Transverse colon (tissue), 4 donors: ENCODE results near the gene ZBTB4. TPM values are rescaled to one million over a fixed set of nuclear protein-coding genes. Genes with fewer than 3 reads are reported as not detected.

Experiments used
- DNase-seq: peaks from one replicate; pipeline ENCODE4 v3.0.0-alpha.2; 2019
- H3K27ac ChIP-seq, 4 donors: fragments of 200-600 bp; sonication (generic); 2 replicates each; pipeline ENCODE4 v1.5.1; 2016 to 2018; ENCODE audit warnings: inconsistent platforms in 4 of 4
- H3K27me3 ChIP-seq: fragments of 200-600 bp; sonication (generic); 2 replicates; pipeline ENCODE4 v1.5.1; 2017; ENCODE audit warnings: inconsistent platforms
- H3K36me3 ChIP-seq, 4 donors: fragments of 200-600 bp; sonication (generic); 2 replicates each; pipeline ENCODE4 v1.5.1; 2017 to 2019; ENCODE audit warnings: inconsistent platforms in 4 of 4
- H3K4me1 ChIP-seq, 4 donors: fragments of 200-600 bp; sonication (generic); 2 replicates each; pipeline ENCODE4 v1.5.1; 2017 to 2020; ENCODE audit warnings: inconsistent platforms in 4 of 4
- H3K4me3 ChIP-seq, 4 donors: fragments of 200-600 bp; sonication (generic); 1 replicate in 1 of 4; 2 replicates in 3 of 4; pipeline versions ENCODE4 v1.5.1 to v1.6.1; 2017 to 2019; ENCODE audit warnings: inconsistent platforms in 4 of 4
- H3K9me3 ChIP-seq, 2 donors: fragments of 200-600 bp; sonication (generic); 2 replicates each; pipeline ENCODE4 v1.5.1; 2017 to 2019; ENCODE audit warnings: inconsistent platforms in 2 of 2
- EP300 ChIP-seq: sonication (generic); formaldehyde crosslinking; IDR thresholded peaks from one replicate; pipeline ENCODE4 v1.6.1; 2017; ENCODE audit warnings: antibody characterized with exemption, low read depth
- POLR2A ChIP-seq: fragments of 450-650 bp; IDR thresholded peaks from one replicate; pipeline ENCODE4 v1.6.1; 2016; ENCODE audit warnings: antibody characterized with exemption, mild to moderate bottlenecking, moderate library complexity
- POLR2AphosphoS5 ChIP-seq, 3 donors: sonication (generic); formaldehyde crosslinking; IDR thresholded peaks; one replicate each; pipeline ENCODE4 v1.6.1; 2016; ENCODE audit warnings: antibody characterized with exemption in 3 of 3
- WGBS, 2 donors: methylation state at CpG; one replicate each; pipeline ENCODE4 v1.1.5; 2018; ENCODE audit warnings: low coverage in 1 of 2; 5-methylcytosine and 5-hydroxymethylcytosine counted together
- in situ Hi-C, 4 donors: fragments of 200-750 bp; cut with MboI; loops; one replicate each; pipeline versions ENCODE4 v1.15.0 to v1.15.1; 2017; ENCODE audit warnings: low sequenced_read_pairs in 3 of 4, low pct_ligation_motif_present in 1 of 4, low pct_unique_long_range_greater_than_20kb in 1 of 4
- intact Hi-C: fragments of 100-400 bp; cut with DNase I; formaldehyde crosslinking; loops from one replicate; pipeline ENCODE4 v1.15.1; 2023; ENCODE audit warnings: low total_unique reads
- total RNA-seq, 4 donors: library from RNA; depleted of rRNA; stranded (reverse); fragments of >200 nt; gene quantifications; one replicate each; pipeline ENCODE4 v1.1.0, GENCODE V29; 2016
- TF ChIP-seq, protein P1 (sequence below), 5 experiments: fragments of 200-600 bp in 3 of 5; fragments of 450-650 bp in 2 of 5; sonication (generic) in 3 of 5; IDR thresholded peaks; 1 replicate in 2 of 5; 2 replicates in 3 of 5; pipeline ENCODE4 v1.5.1; 2016 to 2017; ENCODE audit warnings: antibody characterized with exemption in 5 of 5, inconsistent platforms in 3 of 5, mild to moderate bottlenecking in 2 of 5, moderate library complexity in 1 of 5

Gene ZBTB4
- total RNA-seq, 4 donors from 2014 or later = 18.3 to 48.6 (median 23.2) TPM

DNA sequence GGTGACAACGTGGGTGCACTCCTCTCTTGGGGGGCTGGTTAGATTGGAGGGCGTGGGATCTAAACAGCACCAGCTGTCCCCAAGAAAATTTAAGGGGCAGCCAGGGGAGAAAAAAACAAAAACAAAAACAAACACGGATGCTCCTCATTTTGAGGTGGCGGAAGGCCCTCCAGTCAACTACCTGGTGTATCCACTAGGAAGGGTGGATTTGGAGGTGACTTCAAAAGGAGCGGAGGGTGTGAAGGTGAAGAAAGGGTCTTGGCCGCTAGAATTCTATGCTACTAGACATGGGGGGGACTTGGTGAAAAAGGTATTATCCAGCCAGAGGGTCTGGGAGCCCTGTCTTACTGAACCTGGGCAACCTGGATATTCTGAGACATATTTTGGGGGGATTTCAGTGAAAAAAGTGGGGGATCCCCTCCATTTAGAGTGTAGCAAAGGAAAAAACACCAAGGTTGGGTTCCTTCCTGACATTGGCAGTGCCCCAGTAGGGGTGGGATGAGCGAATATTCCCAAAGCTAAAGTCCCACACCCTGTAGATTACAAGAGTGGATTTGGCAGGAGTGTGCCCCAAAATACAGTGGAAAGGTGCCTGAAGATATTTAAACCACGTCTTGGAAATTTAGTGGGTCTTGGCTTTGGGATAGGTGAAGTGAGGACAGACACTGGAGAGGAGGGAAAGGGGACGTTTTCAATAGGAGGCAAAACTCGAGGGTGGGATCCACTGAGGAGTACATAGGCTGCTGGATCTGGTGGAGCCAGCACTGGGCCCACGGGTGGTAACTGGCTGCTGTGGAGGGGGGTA lies 40.6 kb downstream of the ZBTB4 start:
- DNase-seq = no peak
- intact Hi-C loops (loop anchor here (2.0 kb wide), 1 partner anchor 46 kb away; the partner anchor contains the start of gene POLR2A), in situ Hi-C loops (loop anchor here in 2 of 4 donors (10.0 kb wide), 2 partner anchors 74 to 84 kb away; partner anchors contain the start of genes KCTD11 (in 1 of the 2) and TMEM95 (in 1 of the 2))
- H3K36me3 ChIP-seq = no peaks in the 10 kb centered on the region
- H3K4me1 ChIP-seq = peaks cover 26 to 51% (median 43%) of the 10 kb centered on the region in 4 donors
- H3K27ac ChIP-seq = no peak overlapping the region
- 57 to 67% methylated on average over 6 to 11 of the region's 11 CpGs for WGBS, 2 donors
- H3K27me3 ChIP-seq = peaks cover 44% of the 10 kb centered on the region
- TF ChIP-seq, protein P1, sequence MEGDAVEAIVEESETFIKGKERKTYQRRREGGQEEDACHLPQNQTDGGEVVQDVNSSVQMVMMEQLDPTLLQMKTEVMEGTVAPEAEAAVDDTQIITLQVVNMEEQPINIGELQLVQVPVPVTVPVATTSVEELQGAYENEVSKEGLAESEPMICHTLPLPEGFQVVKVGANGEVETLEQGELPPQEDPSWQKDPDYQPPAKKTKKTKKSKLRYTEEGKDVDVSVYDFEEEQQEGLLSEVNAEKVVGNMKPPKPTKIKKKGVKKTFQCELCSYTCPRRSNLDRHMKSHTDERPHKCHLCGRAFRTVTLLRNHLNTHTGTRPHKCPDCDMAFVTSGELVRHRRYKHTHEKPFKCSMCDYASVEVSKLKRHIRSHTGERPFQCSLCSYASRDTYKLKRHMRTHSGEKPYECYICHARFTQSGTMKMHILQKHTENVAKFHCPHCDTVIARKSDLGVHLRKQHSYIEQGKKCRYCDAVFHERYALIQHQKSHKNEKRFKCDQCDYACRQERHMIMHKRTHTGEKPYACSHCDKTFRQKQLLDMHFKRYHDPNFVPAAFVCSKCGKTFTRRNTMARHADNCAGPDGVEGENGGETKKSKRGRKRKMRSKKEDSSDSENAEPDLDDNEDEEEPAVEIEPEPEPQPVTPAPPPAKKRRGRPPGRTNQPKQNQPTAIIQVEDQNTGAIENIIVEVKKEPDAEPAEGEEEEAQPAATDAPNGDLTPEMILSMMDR (IDR thresholded peaks at IDR 0.05) = no peak
- TF ChIP-seq EP300 = no peak
- TF ChIP-seq POLR2A = no peak
- no peak for TF ChIP-seq POLR2AphosphoS5 (IDR thresholded peaks at IDR 0.05)
- no peaks in the 10 kb centered on the region for H3K9me3 ChIP-seq
- H3K4me3 ChIP-seq = peak overlapping the region in 1 of 4 donors; percentile 79

GRCh38 chr17:7437950-7438614 lies 41.3 kb downstream of the ZBTB4 start:
- Histone ChIP-seq H3K27me3 (peaks cover 44% of the 10 kb centered on the region), H3K27ac (no peak overlapping the region), H3K36me3 (no peaks in the 10 kb centered on the region), H3K4me3 (peak overlapping the region in 2 of 4 donors; percentile 6 to 79), H3K4me1 (peaks cover 26 to 51% (median 43%) of the 10 kb centered on the region in 4 donors), H3K9me3 (no peaks in the 10 kb centered on the region)
- intact Hi-C loops (loop anchor here (1.0 to 2.0 kb wide), 2 partner anchors 47 to 82 kb away; partner anchors contain the start of gene POLR2A), in situ Hi-C loops (loop anchor here in 2 of 4 donors (10.0 kb wide), 2 partner anchors 73 to 83 kb away; partner anchors contain the start of genes KCTD11 (in 1 of the 2) and TMEM95 (in 1 of the 2))
- 36 to 80% methylated on average over 5 to 46 of the region's 48 CpGs for whole genome bisulfite sequencing, 2 donors
- no peak for TF ChIP-seq EP300
- TF ChIP-seq POLR2A = no peak
- DNase-seq = peak; percentile 54

GRCh38 chr17:7437369-7437863 lies 42.0 kb downstream of the ZBTB4 start:
- Histone ChIP-seq H3K36me3 (no peaks in the 10 kb centered on the region), H3K4me3 (peak overlapping the region; percentile 14 to 79 (median 32)), H3K9me3 (no peaks in the 10 kb centered on the region), H3K27ac (peak overlapping the region; percentile 82 to 90 (median 87)), H3K27me3 (peaks cover 44% of the 10 kb centered on the region), H3K4me1 (peaks cover 26 to 51% (median 43%) of the 10 kb centered on the region in 4 donors)
- 38 to 40% methylated on average over 3 to 27 of the region's 31 CpGs for whole genome bisulfite sequencing, 2 donors
- TF ChIP-seq POLR2A (no peak), POLR2AphosphoS5 (IDR thresholded peaks at IDR 0.05) (no peak), EP300 (no peak)
- TF ChIP-seq, protein P1 (IDR thresholded peaks at IDR 0.05) = no peak
- intact Hi-C loops = loop anchor here (1.0 kb wide), 1 partner anchor 81 kb away; no protein-coding TSS in a partner anchor
- in situ Hi-C loops = loop anchor here in 2 of 4 donors (10.0 kb wide), 2 partner anchors 73 to 83 kb away; partner anchors contain the start of genes KCTD11 (in 1 of the 2) and TMEM95 (in 1 of the 2)
- no peak for DNase-seq

DNA sequence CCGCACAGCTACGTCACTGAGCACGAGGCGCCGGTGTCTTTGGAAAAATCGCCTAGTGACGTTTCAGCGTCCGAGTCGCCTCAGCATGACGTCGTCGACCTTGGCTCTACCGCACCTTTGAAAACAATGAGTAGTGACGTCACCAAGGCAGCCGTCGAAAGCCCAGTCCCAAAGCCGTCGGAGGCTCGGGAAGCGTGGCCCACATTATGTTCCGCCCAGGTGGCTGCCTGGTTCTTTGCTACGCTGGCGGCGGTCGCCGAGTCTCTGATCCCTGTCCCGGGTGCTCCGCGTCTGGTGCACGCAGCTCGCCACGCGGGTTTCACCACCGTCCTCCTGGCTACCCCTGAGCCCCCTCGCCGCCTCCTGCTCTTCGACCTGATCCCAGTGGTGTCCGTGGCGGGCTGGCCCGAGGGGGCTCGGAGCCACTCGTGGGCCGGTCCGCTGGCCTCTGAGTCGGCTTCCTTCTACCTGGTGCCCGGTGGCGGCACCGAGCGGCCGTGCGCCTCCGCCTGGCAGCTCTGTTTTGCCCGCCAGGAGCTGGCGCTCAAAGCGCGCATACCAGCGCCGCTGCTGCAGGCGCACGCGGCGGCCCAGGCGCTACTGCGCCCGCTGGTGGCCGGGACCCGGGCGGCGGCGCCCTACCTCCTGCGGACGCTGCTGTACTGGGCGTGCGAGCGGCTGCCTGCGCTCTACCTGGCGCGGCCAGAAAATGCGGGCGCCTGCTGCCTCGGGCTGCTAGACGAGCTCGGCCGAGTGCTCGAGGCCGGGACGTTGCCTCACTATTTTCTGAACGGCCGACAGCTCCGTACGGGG lies 42.7 kb downstream of the ZBTB4 start:
- peaks cover 26 to 51% (median 43%) of the 10 kb centered on the region in 4 donors for H3K4me1 ChIP-seq
- intact Hi-C loops = loop anchor here (1.0 kb wide), 1 partner anchor 80 kb away; no protein-coding TSS in a partner anchor
- TF ChIP-seq POLR2A (peak; percentile 63), EP300 (no peak), POLR2AphosphoS5 (IDR thresholded peaks at IDR 0.05) (peak in 2 of 3 donors; percentile 56 to 68)
- TF ChIP-seq, protein P1 (IDR thresholded peaks at IDR 0.05) = peak in 4 of 5 experiments; percentile 70 to 90 (median 81)

More for the DNA sequence above, 42.7 kb downstream of the ZBTB4 start:
- peak; percentile 88 for DNase-seq
- Histone ChIP-seq H3K27ac (peak overlapping the region; percentile 82 to 90 (median 87)), H3K9me3 (no peaks in the 10 kb centered on the region), H3K27me3 (peaks cover 40% of the 10 kb centered on the region), H3K36me3 (no peaks in the 10 kb centered on the region), H3K4me3 (peak overlapping the region; percentile 18 to 79 (median 36))
- 7% methylated on average over 87 of the region's 92 CpGs; no CpG with 5 or more reads in 1 of the 2 donors for WGBS, 2 donors
- in situ Hi-C loops = loop anchor here in 2 of 4 donors (10.0 kb wide), 2 partner anchors 72 to 82 kb away; partner anchors contain the start of genes KCTD11 (in 1 of the 2) and TMEM95 (in 1 of the 2)
